ENCODE results near the gene PHLDB3.

PHLDB3 gene

GRCh38 chr19:43433358-43433673, 71.2 kb downstream of the PHLDB3 start:
- Histone ChIP-seq H3K4me3 (replicated peaks; ENCODE audit: insufficient read depth, low read length) (no peak overlapping the region), H3K27ac (replicated peaks) (no peak overlapping the region), H3K27me3 (ENCODE audit: insufficient read depth, poor library complexity, severe bottlenecking) (no peaks in the 10 kb centered on the region)
- TF ChIP-seq CTCF (IDR thresholded peaks at IDR 0.05; ENCODE audit: insufficient read depth, low read length) (no peak), REST (IDR thresholded peaks at IDR 0.05; ENCODE audit: insufficient replicate concordance, low read depth) (no peak), POLR2AphosphoS5 (IDR thresholded peaks at IDR 0.05; ENCODE audit: low read depth) (no peak), GABPA (IDR thresholded peaks at IDR 0.05; ENCODE audit: low read depth) (no peak), SPI1 (IDR thresholded peaks at IDR 0.05; ENCODE audit: borderline replicate concordance, low read depth) (no peak)
- no peak for DNase-seq (ENCODE audit: low read depth in 1 of 2, low spot score in 1 of 2)

GRCh38 chr19:43430976-43431375, 73.6 kb downstream of the PHLDB3 start:
- TF ChIP-seq CTCF (IDR thresholded peaks at IDR 0.05; ENCODE audit: insufficient read depth, low read length) (no peak), GABPA (IDR thresholded peaks at IDR 0.05; ENCODE audit: low read depth) (no peak), SPI1 (IDR thresholded peaks at IDR 0.05; ENCODE audit: borderline replicate concordance, low read depth) (no peak), POLR2AphosphoS5 (IDR thresholded peaks at IDR 0.05; ENCODE audit: low read depth) (no peak), REST (IDR thresholded peaks at IDR 0.05; ENCODE audit: insufficient replicate concordance, low read depth) (no peak)
- no peaks in the 10 kb centered on the region for H3K27me3 ChIP-seq (ENCODE audit: insufficient read depth, poor library complexity, severe bottlenecking)
- H3K27ac ChIP-seq (replicated peaks): no peak overlapping the region
- DNase-seq (ENCODE audit: low read depth in 1 of 2, low spot score in 1 of 2): no peak
- H3K4me3 ChIP-seq (replicated peaks; ENCODE audit: insufficient read depth, low read length): no peak overlapping the region

- Histone ChIP-seq H3K27ac (replicated peaks) (no peak overlapping the region), H3K4me3 (replicated peaks; ENCODE audit: insufficient read depth, low read length) (no peak overlapping the region), H3K27me3 (ENCODE audit: insufficient read depth, poor library complexity, severe bottlenecking) (no peaks in the 10 kb centered on the region)
- TF ChIP-seq GABPA (IDR thresholded peaks at IDR 0.05; ENCODE audit: low read depth): no peak
- no peak for TF ChIP-seq SPI1 (IDR thresholded peaks at IDR 0.05; ENCODE audit: borderline replicate concordance, low read depth)
- no peak for TF ChIP-seq REST (IDR thresholded peaks at IDR 0.05; ENCODE audit: insufficient replicate concordance, low read depth)
- TF ChIP-seq POLR2AphosphoS5 (IDR thresholded peaks at IDR 0.05; ENCODE audit: low read depth): no peak
- TF ChIP-seq CTCF (IDR thresholded peaks at IDR 0.05; ENCODE audit: insufficient read depth, low read length): no peak
- no peak for DNase-seq (ENCODE audit: low read depth in 1 of 2, low spot score in 1 of 2)
Observed at GRCh38 chr19:43430142-43430710, 74.3 kb downstream of the PHLDB3 start.

Measured in HL-60 (cell line).